OCI-LY1 (cell line): ENCODE results near the gene MRGPRF.

Experiments used
- H2AFZ ChIP-seq: fragments of 200-600 bp; sonication (generic), shearing (Covaris generic); 2 replicates; pipeline ENCODE4 v1.6.0; 2014; ENCODE audit warnings: antibody characterized with exemption, mild to moderate bottlenecking, low read length
- H3F3A ChIP-seq: fragments of 200-600 bp; sonication (generic), shearing (Covaris generic); 2 replicates; pipeline ENCODE4 v1.6.0; 2014; ENCODE audit warnings: mild to moderate bottlenecking, antibody characterized with exemption, low read length, moderate library complexity; ENCODE audit not compliant: insufficient read depth
- H3K27ac ChIP-seq: fragments of 200-600 bp; sonication (generic); 2 replicates; pipeline ENCODE4 v1.5.1; 2014; ENCODE audit warnings: low read length, mixed run types, mild to moderate bottlenecking, low read depth; ENCODE audit not compliant: poor library complexity, severe bottlenecking
- H3K27me3 ChIP-seq: fragments of 200-600 bp; sonication (generic); 2 replicates; pipeline ENCODE4 v1.6.0; 2014; ENCODE audit warnings: antibody characterized with exemption, mild to moderate bottlenecking, low read length, moderate library complexity; ENCODE audit not compliant: insufficient read depth
- H3K36me3 ChIP-seq: fragments of 200-600 bp; sonication (generic); 2 replicates; pipeline ENCODE4 v1.6.1; 2014; ENCODE audit warnings: mild to moderate bottlenecking, antibody characterized with exemption, low read length, moderate library complexity, mixed read lengths; ENCODE audit not compliant: insufficient read depth
- H3K4me1 ChIP-seq: fragments of 200-600 bp; sonication (generic); 2 replicates; pipeline ENCODE4 v1.5.1; 2014; ENCODE audit warnings: mild to moderate bottlenecking, low read length, moderate library complexity; ENCODE audit not compliant: insufficient read depth, severe bottlenecking
- H3K4me2 ChIP-seq: fragments of 200-600 bp; sonication (generic), shearing (Covaris generic); 2 replicates; pipeline ENCODE4 v1.6.1; 2014; ENCODE audit warnings: low read length
- H3K4me3 ChIP-seq: fragments of 200-600 bp; sonication (generic); 2 replicates; pipeline ENCODE4 v1.5.1; 2014; ENCODE audit warnings: low read length, low read depth, mild to moderate bottlenecking, mixed read lengths; ENCODE audit not compliant: poor library complexity, severe bottlenecking
- H3K79me2 ChIP-seq: fragments of 200-600 bp; shearing (Covaris generic); 2 replicates; pipeline ENCODE4 v1.6.1; 2016; ENCODE audit warnings: mixed run types, low read length, mixed read lengths; ENCODE audit not compliant: insufficient read depth
- H3K9ac ChIP-seq: fragments of 200-600 bp; sonication (generic), shearing (Covaris generic); 2 replicates; pipeline ENCODE4 v1.6.1; 2014; ENCODE audit warnings: mild to moderate bottlenecking, low read length, mixed read lengths
- H3K9me2 ChIP-seq: fragments of 200-600 bp; sonication (generic), shearing (Covaris generic); 2 replicates; pipeline ENCODE4 v1.6.1; 2014; ENCODE audit warnings: low read depth, mild to moderate bottlenecking, low read length, mixed read lengths
- H3K9me3 ChIP-seq: fragments of 200-600 bp; shearing (Covaris generic); 2 replicates; pipeline ENCODE4 v1.6.1; 2014; ENCODE audit warnings: low read length, mixed read lengths
- H4K20me1 ChIP-seq: fragments of 200-600 bp; sonication (generic), shearing (Covaris generic); 2 replicates; pipeline ENCODE4 v1.6.0; 2016; ENCODE audit warnings: mild to moderate bottlenecking, low read length; ENCODE audit not compliant: insufficient read depth
- EZH2 ChIP-seq: fragments of 200-600 bp; sonication (generic), shearing (Covaris generic); IDR thresholded peaks from 2 replicates; pipeline ENCODE4 v1.8.0; 2017; ENCODE audit warnings: borderline replicate concordance, mixed run types, mild to moderate bottlenecking, antibody characterized with exemption, low read length, moderate library complexity, mixed read lengths
- TF ChIP-seq, protein P1 (sequence below): fragments of 200-600 bp; sonication (generic), shearing (Covaris generic); IDR thresholded peaks from 2 replicates; pipeline ENCODE4 v1.5.1; 2017; ENCODE audit warnings: mild to moderate bottlenecking, antibody characterized with exemption, low read length, moderate library complexity, mixed read lengths

The MRGPRF gene

DNA sequence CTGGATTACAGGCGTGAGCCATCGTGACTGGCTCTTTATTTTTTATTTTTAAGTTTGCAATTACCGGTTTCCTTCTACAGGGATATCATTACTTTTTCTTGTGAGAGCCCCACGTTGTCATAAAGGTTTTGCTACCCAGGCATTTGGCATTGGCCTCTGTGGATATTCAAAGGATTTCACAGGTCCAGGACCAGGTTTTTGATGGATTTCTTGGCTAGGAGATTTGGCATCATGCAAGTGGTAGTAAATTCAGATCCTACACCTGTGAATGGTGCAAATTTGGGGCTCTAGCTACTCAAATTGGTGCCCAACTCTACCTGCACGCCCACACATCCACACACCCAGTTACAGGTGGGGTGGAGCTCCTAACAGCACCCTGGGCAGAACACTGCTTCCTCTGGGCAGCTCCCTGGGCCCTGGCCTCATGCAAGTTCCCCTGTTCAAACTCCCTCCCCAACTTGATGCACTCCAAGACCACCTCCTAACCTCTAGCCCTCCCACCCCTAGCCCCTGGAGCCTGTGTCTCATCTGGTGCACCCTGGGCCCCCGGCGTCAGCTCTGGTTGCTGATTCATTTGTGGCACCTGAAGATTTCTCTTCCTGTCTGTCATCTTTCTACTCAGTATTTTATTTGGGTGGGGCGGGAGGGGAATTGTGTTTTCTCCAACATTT is 23.0 kb downstream of the MRGPRF start:
- Histone ChIP-seq H3K79me2 (no peaks in the 10 kb centered on the region), H3K4me3 (no peak overlapping the region), H3K27ac (no peak overlapping the region), H3K9me2 (no peaks in the 10 kb centered on the region), H3K27me3 (peaks cover 11% of the 10 kb centered on the region; the same call in 1 of the 2 replicates), H2AFZ (no peak overlapping the region), H3K36me3 (no peaks in the 10 kb centered on the region), H3K9ac (no peak overlapping the region), H3K4me1 (no peaks in the 10 kb centered on the region), H3F3A (no peaks in the 10 kb centered on the region), H4K20me1 (no peaks in the 10 kb centered on the region), H3K4me2 (no peak overlapping the region), H3K9me3 (no peaks in the 10 kb centered on the region)
- no peak for TF ChIP-seq EZH2
- TF ChIP-seq, protein P1, sequence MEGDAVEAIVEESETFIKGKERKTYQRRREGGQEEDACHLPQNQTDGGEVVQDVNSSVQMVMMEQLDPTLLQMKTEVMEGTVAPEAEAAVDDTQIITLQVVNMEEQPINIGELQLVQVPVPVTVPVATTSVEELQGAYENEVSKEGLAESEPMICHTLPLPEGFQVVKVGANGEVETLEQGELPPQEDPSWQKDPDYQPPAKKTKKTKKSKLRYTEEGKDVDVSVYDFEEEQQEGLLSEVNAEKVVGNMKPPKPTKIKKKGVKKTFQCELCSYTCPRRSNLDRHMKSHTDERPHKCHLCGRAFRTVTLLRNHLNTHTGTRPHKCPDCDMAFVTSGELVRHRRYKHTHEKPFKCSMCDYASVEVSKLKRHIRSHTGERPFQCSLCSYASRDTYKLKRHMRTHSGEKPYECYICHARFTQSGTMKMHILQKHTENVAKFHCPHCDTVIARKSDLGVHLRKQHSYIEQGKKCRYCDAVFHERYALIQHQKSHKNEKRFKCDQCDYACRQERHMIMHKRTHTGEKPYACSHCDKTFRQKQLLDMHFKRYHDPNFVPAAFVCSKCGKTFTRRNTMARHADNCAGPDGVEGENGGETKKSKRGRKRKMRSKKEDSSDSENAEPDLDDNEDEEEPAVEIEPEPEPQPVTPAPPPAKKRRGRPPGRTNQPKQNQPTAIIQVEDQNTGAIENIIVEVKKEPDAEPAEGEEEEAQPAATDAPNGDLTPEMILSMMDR: no peak

DNA sequence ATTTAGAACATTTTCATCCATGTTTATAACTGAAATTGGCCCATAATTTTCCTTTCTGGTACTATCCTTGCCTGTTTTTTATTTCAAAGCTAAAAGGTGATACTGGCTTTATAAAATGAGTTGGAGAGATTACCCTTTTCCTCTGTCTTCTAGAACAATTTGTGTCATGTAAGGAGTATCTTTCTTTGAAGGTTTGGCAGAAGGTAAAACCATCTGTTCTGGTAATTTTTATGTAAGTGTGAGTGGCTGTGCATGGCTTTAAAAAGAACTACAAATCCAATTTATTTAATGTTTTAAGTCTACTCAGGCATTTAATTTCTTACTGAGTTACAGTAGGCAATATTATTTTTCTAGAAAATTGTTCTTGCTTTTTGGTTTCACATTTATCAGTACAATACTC is 24.6 kb downstream of the MRGPRF start:
- H4K20me1 ChIP-seq: no peaks in the 10 kb centered on the region
- no peaks in the 10 kb centered on the region for H3K79me2 ChIP-seq
- no peak overlapping the region for H3K4me2 ChIP-seq
- no peaks in the 10 kb centered on the region for H3K9me2 ChIP-seq
- H3K4me3 ChIP-seq: no peak overlapping the region
- no peak for TF ChIP-seq EZH2
- TF ChIP-seq, protein P1: no peak
- H3K27ac ChIP-seq: no peak overlapping the region
- no peaks in the 10 kb centered on the region for H3K4me1 ChIP-seq
- H3K9me3 ChIP-seq: no peaks in the 10 kb centered on the region
- H3K36me3 ChIP-seq: no peaks in the 10 kb centered on the region
- no peak overlapping the region for H3K9ac ChIP-seq
- peaks cover 11% of the 10 kb centered on the region; the same call in 1 of the 2 replicates for H3K27me3 ChIP-seq
- H3F3A ChIP-seq: no peaks in the 10 kb centered on the region
- H2AFZ ChIP-seq: no peak overlapping the region

DNA sequence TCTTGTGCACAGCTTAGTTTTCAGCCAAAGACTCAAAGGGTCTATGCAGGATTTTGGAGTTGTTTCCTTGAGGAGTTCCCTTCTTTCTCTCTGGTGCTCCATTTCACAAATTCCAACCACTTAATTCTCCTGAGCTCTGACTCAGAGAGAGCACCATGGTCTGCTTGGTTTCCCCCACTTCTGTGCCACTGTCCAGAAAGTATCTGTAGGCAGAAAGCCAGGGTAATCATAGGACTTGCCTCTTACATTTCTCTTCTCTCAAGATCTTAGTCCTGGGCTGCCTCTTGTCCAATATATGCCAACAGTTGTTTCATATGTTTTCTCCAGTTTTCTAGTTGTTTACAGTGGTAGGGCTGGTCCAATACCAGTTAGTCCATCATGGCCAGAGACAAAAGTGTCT is 25.8 kb downstream of the MRGPRF start:
- Histone ChIP-seq H3K27ac (no peak overlapping the region), H2AFZ (no peak overlapping the region)
- TF ChIP-seq, protein P1: no peak
- no peak for TF ChIP-seq EZH2

More for the DNA sequence above, 25.8 kb downstream of the MRGPRF start:
- H3K4me1 ChIP-seq: no peaks in the 10 kb centered on the region
- no peaks in the 10 kb centered on the region for H3K9me2 ChIP-seq
- H3K4me2 ChIP-seq: no peak overlapping the region
- no peak overlapping the region for H3K4me3 ChIP-seq
- H3K9me3 ChIP-seq: no peaks in the 10 kb centered on the region
- peaks cover 11% of the 10 kb centered on the region; the same call in 1 of the 2 replicates for H3K27me3 ChIP-seq
- H4K20me1 ChIP-seq: no peaks in the 10 kb centered on the region
- no peaks in the 10 kb centered on the region for H3F3A ChIP-seq
- no peak overlapping the region for H3K9ac ChIP-seq
- no peaks in the 10 kb centered on the region for H3K79me2 ChIP-seq
- no peaks in the 10 kb centered on the region for H3K36me3 ChIP-seq
